ENCODE measurements around the gene LAMA5. TPM values are rescaled to one million over a fixed set of nuclear protein-coding genes. Genes with fewer than 3 reads are reported as not detected.

LAMA5 gene
- total RNA-seq, 1 experiment from 2014 or later = 321 TPM

- ChIA-PET CTCF (interaction anchor here (1.3 to 1.9 kb wide), 2 partner anchors 9 to 23 kb away, joined by 6 to 8 read pairs; no protein-coding TSS in a partner anchor), POLR2A (interaction anchor here (0.9 kb wide), 1 partner anchor 10 kb away, joined by 5 read pairs; no protein-coding TSS in a partner anchor), RAD21 (ENCODE audit: low non-redundant PET in 1 of 2, low total read pairs in 2 of 2, uncharacterized antibody in 2 of 2, unreplicated experiment in 2 of 2) (interaction anchor here in 1 of 2 experiments (1.4 kb wide), 1 partner anchor 9 kb away, joined by 3 read pairs; no protein-coding TSS in a partner anchor)
- no peaks in the 10 kb centered on the region for H4K20me1 ChIP-seq (ENCODE audit: insufficient read depth)
- ATAC-seq = peak; percentile 5
- BruUV-seq (replicated peaks) = no TSS peak
- intact Hi-C loops (cut with micrococcal nuclease) = loop anchor here (1.0 kb wide), 1 partner anchor 9 kb away; no protein-coding TSS in a partner anchor
- H3K4me2 ChIP-seq (ENCODE audit: low read length) = peak overlapping the region; percentile 60
- H3K9me3 ChIP-seq (ENCODE audit: control insufficient read depth in 1 of 2, insufficient read depth in 1 of 2, low read depth in 1 of 2, low read length in 2 of 2) = no peaks in the 10 kb centered on the region
- H3K9ac ChIP-seq (ENCODE audit: low read length) = peak overlapping the region; percentile 55
- H2AFZ ChIP-seq (ENCODE audit: low read depth, low read length, poor library complexity, severe bottlenecking) = no peak overlapping the region
- H3K4me1 ChIP-seq (ENCODE audit: control insufficient read depth in 1 of 2, insufficient read depth in 2 of 2, low read length in 2 of 2) = peaks cover 83 to 95% of the 10 kb centered on the region in 2 experiments
- peak; percentile 73 for DNase-seq (ENCODE audit: low read depth, low spot score)
- H3K27ac ChIP-seq (ENCODE audit: low read depth, low read length) = peak overlapping the region; percentile 91
- H3K36me3 ChIP-seq (ENCODE audit: control insufficient read depth in 1 of 2, insufficient read depth in 2 of 2, low read length in 2 of 2) = peaks cover 0 to 5% of the 10 kb centered on the region in 2 experiments; a peak in 2 of 4 replicates
- no peaks in the 10 kb centered on the region for H3K9me2 ChIP-seq (ENCODE audit: insufficient read depth)
- H3K27me3 ChIP-seq (ENCODE audit: insufficient read depth, low read length) = no peaks in the 10 kb centered on the region
- TF ChIP-seq CEBPB (IDR thresholded peaks at IDR 0.05; ENCODE audit: low read depth) (no peak), ELF1 (IDR thresholded peaks at IDR 0.05; ENCODE audit: borderline replicate concordance, low read depth) (no peak), POLR2AphosphoS5 (IDR thresholded peaks at IDR 0.05; ENCODE audit: low read depth, low read length) (peak; percentile 27; the same call in 1 of the 2 replicates), POLR2A (IDR thresholded peaks at IDR 0.05; ENCODE audit: borderline replicate concordance, extremely low read depth, insufficient read depth, insufficient read length) (no peak), TCF7L2 (IDR thresholded peaks at IDR 0.05; ENCODE audit: borderline replicate concordance, extremely low read depth, insufficient read depth, insufficient read length) (peak; percentile 22), JUND (IDR thresholded peaks at IDR 0.05) (no peak), SP1 (IDR thresholded peaks at IDR 0.05; ENCODE audit: low read depth) (no peak)
- TF ChIP-seq, protein P1, sequence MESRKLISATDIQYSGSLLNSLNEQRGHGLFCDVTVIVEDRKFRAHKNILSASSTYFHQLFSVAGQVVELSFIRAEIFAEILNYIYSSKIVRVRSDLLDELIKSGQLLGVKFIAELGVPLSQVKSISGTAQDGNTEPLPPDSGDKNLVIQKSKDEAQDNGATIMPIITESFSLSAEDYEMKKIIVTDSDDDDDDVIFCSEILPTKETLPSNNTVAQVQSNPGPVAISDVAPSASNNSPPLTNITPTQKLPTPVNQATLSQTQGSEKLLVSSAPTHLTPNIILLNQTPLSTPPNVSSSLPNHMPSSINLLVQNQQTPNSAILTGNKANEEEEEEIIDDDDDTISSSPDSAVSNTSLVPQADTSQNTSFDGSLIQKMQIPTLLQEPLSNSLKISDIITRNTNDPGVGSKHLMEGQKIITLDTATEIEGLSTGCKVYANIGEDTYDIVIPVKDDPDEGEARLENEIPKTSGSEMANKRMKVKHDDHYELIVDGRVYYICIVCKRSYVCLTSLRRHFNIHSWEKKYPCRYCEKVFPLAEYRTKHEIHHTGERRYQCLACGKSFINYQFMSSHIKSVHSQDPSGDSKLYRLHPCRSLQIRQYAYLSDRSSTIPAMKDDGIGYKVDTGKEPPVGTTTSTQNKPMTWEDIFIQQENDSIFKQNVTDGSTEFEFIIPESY (IDR thresholded peaks at IDR 0.05; ENCODE audit: extremely low read depth, insufficient replicate concordance, low read length) = peak; percentile 19
- 0 out of 4 replicates have a peak overlapping the region, but pooled peaks of 1 of the 2 experiments have one; percentile 11 for H3K4me3 ChIP-seq (replicated peaks in 1 of 2; ENCODE audit: low read depth in 1 of 2, low read length in 2 of 2)
- H3K79me2 ChIP-seq (ENCODE audit: insufficient read depth, low read length) = peaks cover 94% of the 10 kb centered on the region
Observed at GRCh38 chr20:62359491-62360121, 7.5 kb downstream of the LAMA5 start.
